H9 (cell line): Measurements from ENCODE around the gene SLC7A9. TPM values are rescaled to one million over a fixed set of nuclear protein-coding genes. Genes with fewer than 3 reads are reported as not detected.

ENCODE experiments used
- DNase-seq: peaks from one replicate; pipeline ENCODE4 v3.0.0-alpha.2; 2017
- H2AFZ ChIP-seq: one replicate; pipeline ENCODE4 v1.6.1; 2013; ENCODE audit warnings: mild to moderate bottlenecking, low read length, control low read depth, moderate library complexity
- H2AK5ac ChIP-seq: 2 replicates; pipeline ENCODE4 v1.6.1; 2013; ENCODE audit warnings: low read length, control low read depth, mixed read lengths; ENCODE audit not compliant: insufficient read length
- H2BK120ac ChIP-seq: one replicate; pipeline ENCODE4 v1.6.1; 2013; ENCODE audit warnings: low read depth, mild to moderate bottlenecking, low read length, control low read depth, inconsistent platforms; ENCODE audit not compliant: poor library complexity, severe bottlenecking
- H2BK12ac ChIP-seq: 2 replicates; pipeline ENCODE4 v1.6.1; 2013; ENCODE audit warnings: low read length, control low read depth, mixed read lengths, low read depth; ENCODE audit not compliant: insufficient read length
- H2BK15ac ChIP-seq: 2 replicates; pipeline ENCODE4 v1.6.1; 2013; ENCODE audit warnings: low read depth, low read length, control low read depth
- H2BK20ac ChIP-seq: one replicate; pipeline ENCODE4 v1.6.1; 2013; ENCODE audit warnings: low read depth, mild to moderate bottlenecking, low read length, control low read depth, inconsistent platforms; ENCODE audit not compliant: poor library complexity, severe bottlenecking
- H2BK5ac ChIP-seq: 2 replicates; pipeline ENCODE4 v1.6.1; 2013; ENCODE audit warnings: low read length, control low read depth, mixed read lengths; ENCODE audit not compliant: insufficient read length
- H3K14ac ChIP-seq: 2 replicates; pipeline ENCODE4 v1.6.1; 2013; ENCODE audit warnings: low read length, control low read depth; ENCODE audit not compliant: insufficient read depth
- H3K18ac ChIP-seq: 2 replicates; pipeline ENCODE4 v1.6.1; 2013; ENCODE audit warnings: low read depth, mild to moderate bottlenecking, mixed read lengths, low read length, control low read depth; ENCODE audit not compliant: insufficient read length
- H3K23ac ChIP-seq: 2 replicates; pipeline ENCODE4 v1.6.1; 2013; ENCODE audit warnings: low read length, control low read depth, mixed read lengths, low read depth; ENCODE audit not compliant: insufficient read length
- H3K23me2 ChIP-seq: 2 replicates; pipeline ENCODE4 v1.6.1; 2013; ENCODE audit warnings: low read depth, mild to moderate bottlenecking, mixed read lengths, low read length, control low read depth; ENCODE audit not compliant: insufficient read length, poor library complexity, severe bottlenecking
- H3K27ac ChIP-seq: 2 replicates; pipeline ENCODE4 v1.5.1; 2013; ENCODE audit warnings: low read length, control low read depth, mixed read lengths, low read depth; ENCODE audit not compliant: insufficient read length
- H3K27me3 ChIP-seq: 2 replicates; pipeline ENCODE4 v1.6.1; 2013; ENCODE audit warnings: low read length, control low read depth, inconsistent platforms; ENCODE audit not compliant: insufficient read depth
- H3K4ac ChIP-seq: 2 replicates; pipeline ENCODE4 v1.6.1; 2013; ENCODE audit warnings: low read depth, mild to moderate bottlenecking, control low read depth, inconsistent platforms, low read length, moderate library complexity
- H3K4me1 ChIP-seq: 2 replicates; pipeline ENCODE4 v1.6.1; 2013; ENCODE audit warnings: low read length, control low read depth, inconsistent platforms; ENCODE audit not compliant: insufficient read depth
- H3K4me2 ChIP-seq: 2 replicates; pipeline ENCODE4 v1.6.1; 2013; ENCODE audit warnings: low read length, control low read depth, mixed read lengths; ENCODE audit not compliant: insufficient read length, insufficient read depth
- H3K56ac ChIP-seq: 2 replicates; pipeline ENCODE4 v1.6.1; 2013; ENCODE audit warnings: low read depth, mild to moderate bottlenecking, mixed read lengths, low read length, control low read depth; ENCODE audit not compliant: insufficient read length
- H3K79me1 ChIP-seq: 2 replicates; pipeline ENCODE4 v1.6.1; 2013; ENCODE audit warnings: low read depth, mild to moderate bottlenecking, moderate library complexity, low read length, control low read depth, inconsistent platforms; ENCODE audit not compliant: insufficient read depth, poor library complexity, severe bottlenecking
- H3K79me2 ChIP-seq: 2 replicates; pipeline ENCODE4 v1.6.1; 2013; ENCODE audit warnings: low read length, control low read depth, inconsistent platforms; ENCODE audit not compliant: insufficient read depth
- H3K9ac ChIP-seq: 2 replicates; pipeline ENCODE4 v1.6.1; 2013; ENCODE audit warnings: low read length, control low read depth, mixed read lengths; ENCODE audit not compliant: insufficient read length; ENCODE audit errors: extremely low read depth
- H3K9me3 ChIP-seq: one replicate; pipeline ENCODE4 v1.6.1; 2013; ENCODE audit warnings: low read depth, low read length, inconsistent platforms; ENCODE audit not compliant: control insufficient read depth
- H3T11ph ChIP-seq: one replicate; pipeline ENCODE4 v1.6.1; 2013; ENCODE audit warnings: mild to moderate bottlenecking, low read length, control low read depth, inconsistent platforms
- H4K20me1 ChIP-seq: one replicate; pipeline ENCODE4 v1.6.1; 2013; ENCODE audit not compliant: control insufficient read depth, insufficient read length, insufficient read depth
- H4K5ac ChIP-seq: 2 replicates; pipeline ENCODE4 v1.6.1; 2013; ENCODE audit warnings: low read depth, mild to moderate bottlenecking, mixed read lengths, low read length, control low read depth; ENCODE audit not compliant: insufficient read length
- H4K8ac ChIP-seq: replicated peaks from 2 replicates; pipeline ENCODE4 v1.6.1; 2013; ENCODE audit warnings: low read length, control low read depth, mixed read lengths, low read depth; ENCODE audit not compliant: insufficient read length
- H4K91ac ChIP-seq: 2 replicates; pipeline ENCODE4 v1.6.1; 2013; ENCODE audit warnings: low read depth, mild to moderate bottlenecking, moderate library complexity, mixed read lengths, low read length, control low read depth; ENCODE audit not compliant: insufficient read length
- H3K27ac Mint-ChIP-seq, 3 experiments: 2 replicates in 2 of 3; 3 replicates in 1 of 3; pipeline ENCODE4 v1.8.0; 2020 to 2021; ENCODE audit warnings: mixed read lengths in 3 of 3, mild to moderate bottlenecking in 1 of 3, moderate library complexity in 1 of 3
- H3K27me3 Mint-ChIP-seq: 2 replicates; pipeline ENCODE4 v1.8.0; 2021; ENCODE audit warnings: low read depth, mild to moderate bottlenecking, moderate library complexity, mixed read lengths
- H3K36me3 Mint-ChIP-seq, 3 experiments: 2 replicates in 2 of 3; 3 replicates in 1 of 3; pipeline ENCODE4 v1.8.0; 2020 to 2021; ENCODE audit warnings: low read depth in 3 of 3, mixed read lengths in 3 of 3; ENCODE audit not compliant: insufficient read depth in 1 of 3
- H3K4me1 Mint-ChIP-seq, 2 experiments: 2 replicates each; pipeline ENCODE4 v1.8.0; 2020; ENCODE audit warnings: mixed read lengths in 2 of 2
- H3K4me3 Mint-ChIP-seq, 2 experiments: 2 replicates in 1 of 2; 3 replicates in 1 of 2; pipeline ENCODE4 v1.8.0; 2020 to 2021; ENCODE audit warnings: mild to moderate bottlenecking in 2 of 2, mixed read lengths in 2 of 2, moderate library complexity in 1 of 2
- H3K9me3 Mint-ChIP-seq, 2 experiments: 2 replicates in 1 of 2; 3 replicates in 1 of 2; pipeline ENCODE4 v1.8.0; 2020; ENCODE audit warnings: mild to moderate bottlenecking in 2 of 2, mixed read lengths in 2 of 2, moderate library complexity in 1 of 2
- WGBS: extraction: QIAGEN DNeasy Blood & Tissue Kit; methylation state at CpG from one replicate; pipeline ENCODE4 v1.1.7; 2013; ENCODE audit warnings: missing lambda C conversion rate, low lambda C conversion rate, mixed read lengths; ENCODE audit not compliant: insufficient read length; ENCODE audit errors: extremely low coverage; 5-methylcytosine and 5-hydroxymethylcytosine counted together
- total RNA-seq: library from RNA; stranded (reverse); gene quantifications from 2 replicates; pipeline ENCODE4 v1.2.1, GENCODE V29; 2021
- TF ChIP-seq, protein P1 (sequence below): fragments of 200-600 bp; sonication (generic); conservative IDR thresholded peaks from 3 replicates; pipeline ENCODE4 v1.8.0; 2021; ENCODE audit warnings: antibody characterized with exemption, mild to moderate bottlenecking

SLC7A9 gene
- total RNA-seq, 1 experiment from 2014 or later, result not detected

DNA sequence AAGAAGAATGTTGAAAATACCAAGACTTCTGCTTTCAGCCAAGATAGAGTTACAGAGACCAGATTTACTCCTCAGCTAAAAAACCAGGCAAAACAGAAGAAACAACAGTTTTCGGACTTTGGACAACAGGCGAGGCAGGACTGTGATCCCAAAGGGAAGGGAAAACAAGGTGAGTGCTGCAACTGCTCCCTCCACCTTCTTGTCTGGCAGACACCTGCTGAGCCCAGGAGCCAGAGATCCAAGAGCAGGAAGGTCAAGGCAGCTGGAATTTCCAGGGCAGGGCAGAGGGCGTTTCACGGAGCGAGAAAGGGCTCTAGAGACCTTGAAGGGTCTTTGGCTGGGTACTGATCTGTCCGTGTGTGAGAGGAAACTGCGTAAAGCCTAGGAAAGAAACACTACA is 32.9 kb upstream of the SLC7A9 start:
- no peak overlapping the region for H3K18ac ChIP-seq
- no peak overlapping the region for H3T11ph ChIP-seq
- peaks cover 7 to 10% of the 10 kb centered on the region in 2 experiments for H3K4me1 Mint-ChIP-seq
- H3K4me2 ChIP-seq, result peak overlapping the region; percentile 10
- no peaks in the 10 kb centered on the region for H3K27me3 Mint-ChIP-seq
- H2BK12ac ChIP-seq, result no peak overlapping the region
- no peak overlapping the region; a peak in 1 of 5 replicates for H3K4me3 Mint-ChIP-seq
- TF ChIP-seq, protein P1, sequence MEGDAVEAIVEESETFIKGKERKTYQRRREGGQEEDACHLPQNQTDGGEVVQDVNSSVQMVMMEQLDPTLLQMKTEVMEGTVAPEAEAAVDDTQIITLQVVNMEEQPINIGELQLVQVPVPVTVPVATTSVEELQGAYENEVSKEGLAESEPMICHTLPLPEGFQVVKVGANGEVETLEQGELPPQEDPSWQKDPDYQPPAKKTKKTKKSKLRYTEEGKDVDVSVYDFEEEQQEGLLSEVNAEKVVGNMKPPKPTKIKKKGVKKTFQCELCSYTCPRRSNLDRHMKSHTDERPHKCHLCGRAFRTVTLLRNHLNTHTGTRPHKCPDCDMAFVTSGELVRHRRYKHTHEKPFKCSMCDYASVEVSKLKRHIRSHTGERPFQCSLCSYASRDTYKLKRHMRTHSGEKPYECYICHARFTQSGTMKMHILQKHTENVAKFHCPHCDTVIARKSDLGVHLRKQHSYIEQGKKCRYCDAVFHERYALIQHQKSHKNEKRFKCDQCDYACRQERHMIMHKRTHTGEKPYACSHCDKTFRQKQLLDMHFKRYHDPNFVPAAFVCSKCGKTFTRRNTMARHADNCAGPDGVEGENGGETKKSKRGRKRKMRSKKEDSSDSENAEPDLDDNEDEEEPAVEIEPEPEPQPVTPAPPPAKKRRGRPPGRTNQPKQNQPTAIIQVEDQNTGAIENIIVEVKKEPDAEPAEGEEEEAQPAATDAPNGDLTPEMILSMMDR, result no peak
- H3K56ac ChIP-seq, result no peak overlapping the region
- no peak overlapping the region for H3K14ac ChIP-seq
- H3K4ac ChIP-seq, result no peak overlapping the region
- peak overlapping the region in 2 of 3 experiments; percentile 30 to 49; a peak in 3 of 7 replicates for H3K27ac Mint-ChIP-seq
- H4K8ac ChIP-seq, result no peak overlapping the region
- no peaks in the 10 kb centered on the region for H4K20me1 ChIP-seq
- no peaks in the 10 kb centered on the region for H3K9me3 Mint-ChIP-seq
- no peak overlapping the region for H4K5ac ChIP-seq
- peaks cover 6 to 11% (median 8%) of the 10 kb centered on the region in 3 experiments; a peak in 5 of 7 replicates for H3K36me3 Mint-ChIP-seq
- no peaks in the 10 kb centered on the region for H3K23me2 ChIP-seq
- H3K79me2 ChIP-seq, result no peaks in the 10 kb centered on the region
- H3K27ac ChIP-seq, result no peak overlapping the region
- no peak overlapping the region for H2BK120ac ChIP-seq
- WGBS, result no CpG with 5 or more reads among the region's 7 CpGs
- peak overlapping the region; percentile 3 for H2BK20ac ChIP-seq
- DNase-seq, result peak; percentile 47
- no peaks in the 10 kb centered on the region for H3K79me1 ChIP-seq
- H2AK5ac ChIP-seq, result no peak overlapping the region
- H4K91ac ChIP-seq, result no peak overlapping the region
- H3K9me3 ChIP-seq, result no peaks in the 10 kb centered on the region
- no peaks in the 10 kb centered on the region for H3K27me3 ChIP-seq
- H2AFZ ChIP-seq, result no peak overlapping the region
- H3K23ac ChIP-seq, result no peak overlapping the region
- H2BK5ac ChIP-seq, result no peak overlapping the region
- no peak overlapping the region for H2BK15ac ChIP-seq
- H3K9ac ChIP-seq, result no peak overlapping the region
- H3K4me1 ChIP-seq, result peaks cover 5% of the 10 kb centered on the region; the same call in 1 of the 2 replicates
